Activated CD8-positive, alpha-beta memory T cell treated with anti-CD3 and anti-CD28 coated beads for 36 hours (primary cell): ENCODE results near the gene ACTN4. TPM values are rescaled to one million over a fixed set of nuclear protein-coding genes. Genes with fewer than 3 reads are reported as not detected.

Source experiments
- CTCF ChIA-PET: fragments of 350-600 bp; sonication (Branson Sonifier 250); formaldehyde crosslinking; loops from one replicate; lab custom pipeline; 2021; ENCODE audit warnings: antibody characterized with exemption; lab: Charles Lee
- POLR2A ChIA-PET: fragments of 350-600 bp; sonication (Branson Sonifier 250); formaldehyde crosslinking; loops from one replicate; lab custom pipeline; 2021; ENCODE audit warnings: antibody characterized with exemption; lab: Charles Lee
- total RNA-seq, 2 experiments: library from RNA; stranded (reverse); gene quantifications; one replicate each; pipeline ENCODE4 v1.2.3, GENCODE V29; 2021

The ACTN4 gene
- total RNA-seq, 2 experiments from 2014 or later = 292 to 301 TPM

DNA sequence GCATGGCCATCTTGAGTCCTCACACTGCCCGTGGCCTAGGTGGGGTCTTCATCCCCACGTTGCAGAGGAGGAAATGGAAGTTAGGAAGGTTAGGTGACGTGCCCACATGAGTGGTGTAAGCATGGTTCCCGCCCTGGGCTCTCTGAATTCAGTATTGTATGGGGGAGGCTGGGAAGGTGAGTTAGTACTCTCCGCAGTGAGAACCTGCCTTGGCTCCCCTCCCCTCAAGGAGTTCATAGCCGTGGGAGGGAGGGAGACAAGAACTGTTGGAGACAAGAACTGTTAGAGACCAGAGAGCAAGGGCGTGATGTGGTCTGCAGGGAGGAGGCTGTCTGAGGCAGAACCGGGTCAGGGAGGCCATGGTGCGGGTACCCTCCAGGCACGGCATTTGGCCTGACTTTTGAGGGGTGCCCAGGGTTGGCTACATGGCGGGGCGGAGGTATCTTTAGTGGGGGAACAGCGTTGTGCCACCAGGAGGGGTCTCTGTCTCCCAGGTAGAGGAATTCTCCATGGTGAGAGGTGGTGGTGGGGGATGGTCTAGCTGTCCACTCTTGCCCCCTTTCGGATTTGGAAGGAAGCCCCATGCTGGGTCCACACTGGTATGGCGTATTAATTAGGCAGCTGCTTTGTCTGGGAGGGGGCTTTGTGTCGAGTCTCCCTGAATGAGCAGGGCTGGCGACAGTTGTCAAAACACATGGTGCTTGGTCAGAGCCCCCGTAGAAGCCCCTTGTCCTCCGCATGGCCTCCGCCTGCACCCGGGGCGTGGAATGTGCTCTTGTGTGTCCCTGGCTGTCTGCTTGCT, 51.0 kb downstream of the ACTN4 start:
- CTCF ChIA-PET = no interaction called here

GRCh38 chr19:38699027-38699346, 51.5 kb downstream of the ACTN4 start:
- ChIA-PET CTCF (no interaction called here), POLR2A (no interaction called here)

More for the DNA sequence above, 51.0 kb downstream of the ACTN4 start:
- POLR2A ChIA-PET = no interaction called here

GRCh38 chr19:38699647-38700349, 52.3 kb downstream of the ACTN4 start:
- ChIA-PET POLR2A (interaction anchor here (0.6 kb wide), 1 partner anchor 37 kb away, joined by 3 read pairs; no protein-coding TSS in a partner anchor), CTCF (interaction anchor here (0.7 kb wide), 1 partner anchor 139 kb away, joined by 3 read pairs; no protein-coding TSS in a partner anchor)

- CTCF ChIA-PET = interaction anchor here (0.7 kb wide), 1 partner anchor 140 kb away, joined by 3 read pairs; no protein-coding TSS in a partner anchor
These were observed 53.0 kb downstream of the ACTN4 start for GRCh38 chr19:38700350-38700901.

DNA sequence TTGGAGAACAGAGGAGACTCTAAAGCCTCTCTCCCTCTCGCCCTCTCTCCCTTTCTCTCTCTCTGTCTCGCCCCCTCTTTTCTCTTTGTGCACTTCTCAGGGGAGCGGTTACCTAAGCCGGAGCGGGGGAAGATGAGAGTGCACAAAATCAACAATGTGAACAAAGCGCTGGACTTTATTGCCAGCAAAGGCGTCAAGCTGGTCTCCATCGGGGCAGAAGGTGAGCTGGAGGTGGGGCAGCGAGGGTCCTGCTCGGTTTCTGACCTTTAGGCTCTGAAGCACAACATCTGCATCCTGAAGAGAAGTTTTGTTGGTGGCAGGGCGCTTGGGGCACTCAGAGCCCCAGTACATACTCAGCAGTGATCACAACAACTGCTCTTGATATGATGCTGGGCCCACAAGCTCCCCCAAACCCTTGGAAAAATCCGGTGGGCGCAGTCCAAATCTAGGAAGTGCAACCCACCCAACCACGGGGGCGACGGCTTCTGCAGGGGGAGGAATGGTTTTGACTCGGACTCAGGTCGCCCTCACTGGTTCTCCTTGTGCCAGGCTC, 53.5 kb downstream of the ACTN4 start:
- POLR2A ChIA-PET = no interaction called here
- CTCF ChIA-PET = no interaction called here

More at GRCh38 chr19:38700350-38700901, 53.0 kb downstream of the ACTN4 start:
- POLR2A ChIA-PET = no interaction called here

DNA sequence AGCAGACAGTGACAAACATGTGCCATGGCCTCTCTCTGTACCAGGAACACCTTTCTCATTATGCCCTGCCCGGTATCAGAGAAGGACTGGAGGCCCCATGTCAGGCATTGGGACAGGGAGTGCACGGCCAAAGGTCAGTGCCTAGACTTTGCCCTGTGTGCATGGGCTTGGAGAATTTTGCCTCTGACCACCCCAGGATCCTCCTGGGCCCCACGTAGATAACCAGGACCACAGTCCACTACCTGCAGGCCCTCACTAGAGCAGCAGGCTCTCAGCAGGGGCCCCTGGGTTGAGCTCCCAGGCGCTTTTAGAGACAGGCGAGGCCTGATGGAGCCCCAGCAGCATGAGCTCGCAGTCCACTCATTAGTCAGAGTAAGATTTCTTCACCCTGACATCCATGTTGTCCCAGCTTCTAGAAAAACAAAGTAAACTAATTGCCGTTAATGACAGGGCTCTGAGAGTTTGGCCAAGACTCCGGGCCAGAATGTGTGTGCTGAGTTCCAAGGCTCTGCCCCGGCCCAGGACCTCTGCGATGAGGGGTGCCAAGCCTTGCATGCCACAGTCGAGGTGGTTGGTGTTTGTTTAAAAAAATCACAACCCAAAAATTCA, 54.1 kb downstream of the ACTN4 start:
- POLR2A ChIA-PET = no interaction called here
- CTCF ChIA-PET = no interaction called here

- ChIA-PET POLR2A (no interaction called here), CTCF (no interaction called here)
These were observed 54.8 kb downstream of the ACTN4 start for GRCh38 chr19:38702278-38702677.

- ChIA-PET CTCF (no interaction called here), POLR2A (interaction anchor here (0.6 kb wide), 1 partner anchor 210 kb away, joined by 7 read pairs; no protein-coding TSS in a partner anchor)
These were observed 56.1 kb downstream of the ACTN4 start for GRCh38 chr19:38703509-38703908.

DNA sequence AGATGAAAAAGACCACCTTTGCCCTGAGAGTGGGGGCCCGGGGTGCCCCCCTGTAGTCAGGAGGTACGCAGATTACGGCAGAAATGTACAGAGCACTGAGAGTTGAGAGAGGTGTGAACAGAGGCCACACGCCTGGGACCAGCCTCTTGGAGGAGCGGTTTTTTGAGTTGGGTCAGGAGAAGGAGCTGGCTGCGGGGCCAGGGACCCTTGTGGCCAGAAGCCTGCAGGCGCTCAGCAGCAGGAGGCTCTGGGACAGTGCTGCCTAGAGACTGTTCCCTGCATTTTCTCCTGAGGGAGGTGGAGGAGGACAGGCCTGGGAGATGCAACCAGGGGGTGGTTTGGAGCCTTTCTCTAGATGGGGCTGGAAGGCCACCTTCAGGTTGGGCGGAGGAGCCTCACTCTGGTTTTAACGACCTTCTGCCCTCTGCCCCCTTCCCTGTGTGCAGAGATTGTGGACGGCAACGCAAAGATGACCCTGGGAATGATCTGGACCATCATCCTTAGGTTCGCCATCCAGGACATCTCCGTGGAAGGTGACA, 57.1 kb downstream of the ACTN4 start:
- POLR2A ChIA-PET = no interaction called here

DNA sequence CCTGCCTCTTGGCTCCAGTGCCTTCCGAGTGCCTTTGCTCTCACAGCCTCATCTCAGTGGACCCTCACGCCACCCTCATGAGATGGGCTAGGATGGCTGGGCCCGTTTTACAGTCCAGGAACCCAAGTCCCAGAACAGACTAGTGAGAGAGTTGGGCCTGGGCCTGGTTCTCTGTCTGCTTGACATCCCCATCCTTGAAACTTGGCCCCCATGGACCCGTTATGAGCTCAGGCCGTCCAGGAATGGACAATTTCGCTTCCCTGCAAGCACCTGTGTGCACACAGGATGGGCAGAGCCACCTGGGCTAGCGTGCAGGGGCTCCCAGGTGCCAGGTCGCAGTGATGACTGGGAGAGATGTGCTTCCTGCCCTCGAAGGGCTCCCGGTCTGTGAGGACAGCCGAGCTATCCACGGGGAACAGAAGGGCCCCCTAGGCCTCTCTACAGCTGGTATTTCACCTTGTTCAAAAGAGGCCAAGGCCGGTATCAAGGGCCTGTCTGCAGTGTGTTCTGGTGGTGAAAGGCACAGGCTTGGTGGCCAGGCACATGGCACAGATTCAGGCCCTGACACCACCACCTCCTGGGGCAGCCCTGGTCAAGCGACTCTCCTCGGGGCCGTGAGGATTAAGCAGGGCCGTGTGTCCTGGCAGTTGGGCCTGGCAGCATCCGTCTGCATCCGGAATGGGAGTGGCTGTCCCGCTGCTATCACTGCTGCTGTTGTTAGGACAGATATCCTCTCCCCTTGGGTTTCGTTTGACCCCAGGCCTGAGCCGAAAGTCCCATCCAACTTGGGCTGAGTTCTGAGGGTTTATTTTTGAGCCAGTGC, 58.0 kb downstream of the ACTN4 start:
- POLR2A ChIA-PET = no interaction called here

More for the DNA sequence above, 57.1 kb downstream of the ACTN4 start:
- CTCF ChIA-PET = no interaction called here

DNA sequence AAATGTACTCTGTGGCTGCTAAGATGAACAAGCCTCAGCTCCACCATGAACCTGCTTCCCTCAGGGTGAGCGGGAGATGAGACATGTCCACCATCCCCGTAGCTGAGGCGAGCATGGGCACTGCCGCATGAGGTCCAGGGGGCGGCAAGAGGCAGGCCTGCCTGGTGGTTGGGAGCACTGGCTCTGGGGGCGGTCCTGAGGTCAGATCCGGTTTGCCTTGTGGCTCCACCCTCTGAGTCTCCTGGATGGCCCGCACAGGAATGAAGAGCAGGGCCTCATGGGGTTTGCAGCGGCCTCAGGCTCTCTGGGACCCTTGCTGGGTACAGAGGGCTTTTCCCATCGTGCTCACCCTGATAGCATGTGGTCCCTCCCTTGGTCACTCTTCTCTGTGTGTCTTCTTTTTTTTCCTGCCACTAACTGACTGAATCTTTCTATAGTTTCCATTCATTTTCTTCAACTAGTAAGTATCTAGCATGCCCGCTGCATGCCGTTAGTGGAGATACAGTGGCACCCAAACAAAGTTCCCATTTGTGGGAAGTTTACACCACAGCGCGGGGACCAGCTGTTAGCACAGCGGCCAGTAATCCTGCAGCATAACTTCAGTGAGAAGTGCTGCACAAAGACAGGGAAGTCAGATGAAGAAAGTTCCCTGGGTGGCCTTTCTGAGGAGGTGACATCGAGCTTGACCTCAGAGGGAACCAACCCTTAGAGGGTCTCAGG, 59.5 kb downstream of the ACTN4 start:
- ChIA-PET CTCF (interaction anchor here (1.0 kb wide), 1 partner anchor 72 kb away, joined by 3 read pairs; no protein-coding TSS in a partner anchor), POLR2A (no interaction called here)

More for the DNA sequence above, 58.0 kb downstream of the ACTN4 start:
- CTCF ChIA-PET = interaction anchor here (1.0 kb wide), 1 partner anchor 70 kb away, joined by 3 read pairs; no protein-coding TSS in a partner anchor

DNA sequence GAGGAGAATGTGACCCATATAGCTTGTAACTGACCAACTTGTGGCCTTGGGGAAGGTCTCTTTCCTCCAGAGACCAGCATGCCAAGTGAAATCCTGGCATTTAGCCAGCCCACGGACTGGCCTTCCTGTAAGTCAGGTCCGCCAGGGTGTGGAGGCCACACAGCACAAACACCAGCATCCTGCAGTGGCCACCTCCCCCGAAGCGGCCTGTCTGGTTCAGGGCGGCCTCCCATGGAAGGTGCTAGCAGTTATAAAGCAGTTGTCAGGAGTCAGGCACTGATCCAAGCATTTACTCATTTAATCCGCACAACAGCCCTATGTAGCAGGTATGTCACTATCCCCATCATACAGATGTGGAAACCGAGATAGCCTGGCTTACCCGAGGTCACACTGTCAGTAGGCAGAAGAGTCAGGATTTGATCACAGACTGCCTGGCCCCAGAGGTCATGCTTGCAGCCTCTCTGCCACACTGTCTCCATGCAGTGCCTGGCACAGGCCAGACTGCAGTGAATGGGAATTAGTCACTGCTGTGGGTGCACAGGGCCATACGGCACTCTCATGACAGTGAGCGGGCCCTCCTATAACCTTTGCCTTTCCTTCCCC, 60.2 kb downstream of the ACTN4 start:
- POLR2A ChIA-PET = no interaction called here
- CTCF ChIA-PET = no interaction called here

DNA sequence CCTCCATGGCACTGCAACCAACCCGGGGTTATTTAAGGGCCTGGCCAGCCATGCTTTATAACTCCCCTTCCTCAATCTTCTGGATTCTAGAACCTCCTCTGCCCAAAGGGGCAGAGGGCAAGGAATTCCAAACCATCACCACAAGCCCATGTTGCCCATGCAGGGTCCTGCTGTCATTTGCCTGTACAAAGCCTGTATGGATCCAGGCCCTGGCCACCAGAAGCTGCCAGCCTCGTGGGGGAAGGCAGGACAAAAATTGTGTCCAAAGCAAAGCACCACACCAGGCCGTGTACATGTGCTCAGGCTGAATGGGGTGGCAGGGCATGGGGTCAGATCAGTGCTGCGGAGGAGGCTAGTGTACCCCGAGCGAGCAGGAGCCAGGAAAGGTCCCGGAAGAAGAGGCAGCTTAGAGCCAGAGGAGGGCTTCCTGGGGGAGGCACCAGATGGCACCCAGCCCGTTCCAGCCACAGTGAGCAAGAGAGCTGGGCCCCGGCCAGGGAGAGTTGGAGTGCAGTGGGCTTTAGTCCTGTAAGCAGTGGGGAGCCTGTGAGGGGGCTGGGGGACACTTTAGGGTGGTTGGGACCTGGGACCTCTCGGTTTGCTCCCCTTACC, 61.1 kb downstream of the ACTN4 start:
- POLR2A ChIA-PET = no interaction called here
- CTCF ChIA-PET = interaction anchor here (0.8 kb wide), 1 partner anchor 187 kb away, joined by 3 read pairs; no protein-coding TSS in a partner anchor

GRCh38 chr19:38709119-38709518, 61.7 kb downstream of the ACTN4 start:
- POLR2A ChIA-PET = no interaction called here
- CTCF ChIA-PET = interaction anchor here (0.6 to 0.8 kb wide), 2 partner anchors 188 to 1058 kb away, joined by 3 read pairs; no protein-coding TSS in a partner anchor

DNA sequence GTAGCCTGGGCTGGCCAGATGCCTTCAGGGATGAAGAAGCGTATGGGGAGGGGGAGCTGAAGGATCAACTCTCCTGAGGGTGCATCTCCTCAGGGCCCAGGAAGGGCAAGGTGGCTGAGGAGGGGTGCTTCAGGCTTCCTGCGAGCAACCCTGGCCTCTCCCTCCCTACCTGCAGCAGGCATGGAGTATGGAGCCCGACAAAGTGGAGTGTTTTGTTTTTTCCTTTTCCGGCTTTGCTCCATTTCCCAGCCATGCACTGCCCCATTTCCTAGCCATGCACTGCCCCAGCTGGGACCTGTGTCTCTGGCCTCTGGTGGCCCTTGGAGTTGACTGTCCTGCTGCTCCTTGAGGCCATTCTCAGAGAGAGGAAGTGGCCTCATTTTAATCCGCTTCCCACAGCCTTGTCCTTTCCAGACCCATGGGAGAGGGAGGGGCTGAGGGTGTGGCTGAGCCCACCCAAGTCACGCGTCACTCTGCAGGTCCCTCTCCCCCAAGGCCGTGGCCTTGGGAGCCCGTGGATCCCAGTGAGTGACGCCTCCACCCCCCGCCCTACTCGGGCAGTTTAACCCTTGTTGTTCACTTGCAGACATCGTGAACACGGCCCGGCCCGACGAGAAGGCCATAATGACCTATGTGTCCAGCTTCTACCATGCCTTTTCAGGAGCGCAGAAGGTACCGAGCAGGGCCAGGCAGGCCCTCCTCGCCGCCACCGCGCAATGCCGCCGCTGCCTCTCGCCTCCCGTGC, 62.4 kb downstream of the ACTN4 start:
- ChIA-PET POLR2A (no interaction called here), CTCF (interaction anchor here (0.6 kb wide), 1 partner anchor 1057 kb away, joined by 3 read pairs; no protein-coding TSS in a partner anchor)

GRCh38 chr19:38710416-38710702, 62.9 kb downstream of the ACTN4 start:
- POLR2A ChIA-PET = no interaction called here
- CTCF ChIA-PET = no interaction called here
